ENCODE measurements around the gene KSR2.

GRCh38 chr12:117409286-117409685 is 559.5 kb downstream of the KSR2 start:
- TF ChIP-seq EZH2phosphoT487 (IDR thresholded peaks at IDR 0.05) = no peak
- TF ChIP-seq, protein P1, sequence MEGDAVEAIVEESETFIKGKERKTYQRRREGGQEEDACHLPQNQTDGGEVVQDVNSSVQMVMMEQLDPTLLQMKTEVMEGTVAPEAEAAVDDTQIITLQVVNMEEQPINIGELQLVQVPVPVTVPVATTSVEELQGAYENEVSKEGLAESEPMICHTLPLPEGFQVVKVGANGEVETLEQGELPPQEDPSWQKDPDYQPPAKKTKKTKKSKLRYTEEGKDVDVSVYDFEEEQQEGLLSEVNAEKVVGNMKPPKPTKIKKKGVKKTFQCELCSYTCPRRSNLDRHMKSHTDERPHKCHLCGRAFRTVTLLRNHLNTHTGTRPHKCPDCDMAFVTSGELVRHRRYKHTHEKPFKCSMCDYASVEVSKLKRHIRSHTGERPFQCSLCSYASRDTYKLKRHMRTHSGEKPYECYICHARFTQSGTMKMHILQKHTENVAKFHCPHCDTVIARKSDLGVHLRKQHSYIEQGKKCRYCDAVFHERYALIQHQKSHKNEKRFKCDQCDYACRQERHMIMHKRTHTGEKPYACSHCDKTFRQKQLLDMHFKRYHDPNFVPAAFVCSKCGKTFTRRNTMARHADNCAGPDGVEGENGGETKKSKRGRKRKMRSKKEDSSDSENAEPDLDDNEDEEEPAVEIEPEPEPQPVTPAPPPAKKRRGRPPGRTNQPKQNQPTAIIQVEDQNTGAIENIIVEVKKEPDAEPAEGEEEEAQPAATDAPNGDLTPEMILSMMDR (IDR thresholded peaks at IDR 0.05) = no peak
